CD4-positive, alpha-beta T cell treated with Interleukin-12 subunit alpha and Interleukin-12 subunit beta, for 1 hour (primary cell): ENCODE data around the gene MEAF6.
"Not testable (repeated sequence)": the region's sequence is repeated elsewhere in the genome, so short reads cannot be mapped to it uniquely, and the experiment has no call there.

ENCODE experiments used
- DNase-seq: peaks from one replicate; pipeline ENCODE4 v3.0.0-alpha.2; 2020

MEAF6 gene

GRCh38 chr1:37529888-37530287 lies 15.3 kb upstream of the MEAF6 start:
- not testable (repeated sequence) for DNase-seq

- peak; percentile 20 for DNase-seq
These were observed 5.0 kb upstream of the MEAF6 start for GRCh38 chr1:37519613-37520012.

GRCh38 chr1:37518929-37519328 lies 4.4 kb upstream of the MEAF6 start:
- peak; percentile 73 for DNase-seq

- not testable (repeated sequence) for DNase-seq
These were observed 3.7 kb upstream of the MEAF6 start for GRCh38 chr1:37518241-37518640.

GRCh38 chr1:37517569-37517968 lies 3.0 kb upstream of the MEAF6 start:
- no peak for DNase-seq

GRCh38 chr1:37515185-37516034 lies 844 bp upstream of the MEAF6 start:
- DNase-seq = no peak

- DNase-seq = peak; percentile 59
These were observed 694 bp downstream of the MEAF6 start for GRCh38 chr1:37513795-37514349.

GRCh38 chr1:37509181-37509580 lies 5.4 kb downstream of the MEAF6 start:
- no peak for DNase-seq

GRCh38 chr1:37506740-37507139 lies 7.8 kb downstream of the MEAF6 start:
- DNase-seq = no peak

- not testable (repeated sequence) for DNase-seq
These were observed 11.8 kb downstream of the MEAF6 start for GRCh38 chr1:37502791-37503190.

- DNase-seq = no peak
These were observed 12.5 kb downstream of the MEAF6 start for GRCh38 chr1:37502104-37502503.

GRCh38 chr1:37501661-37502060 lies 12.9 kb downstream of the MEAF6 start:
- no peak for DNase-seq

- no peak for DNase-seq
These were observed 15.5 kb downstream of the MEAF6 start for GRCh38 chr1:37498872-37499617.

GRCh38 chr1:37497832-37498231 lies 16.7 kb downstream of the MEAF6 start:
- DNase-seq = no peak

- no peak for DNase-seq
These were observed 18.7 kb downstream of the MEAF6 start for GRCh38 chr1:37495875-37496274.

GRCh38 chr1:37493336-37494098 lies 21.0 kb downstream of the MEAF6 start:
- DNase-seq = no peak

GRCh38 chr1:37487619-37487984 lies 27.0 kb downstream of the MEAF6 start:
- no peak for DNase-seq

- peak; percentile 80 for DNase-seq
These were observed 27.6 kb downstream of the MEAF6 start for GRCh38 chr1:37486680-37487618.

GRCh38 chr1:37485902-37486679 lies 28.5 kb downstream of the MEAF6 start:
- DNase-seq = peak; percentile 14

GRCh38 chr1:37484325-37485051 lies 30.1 kb downstream of the MEAF6 start:
- peak; percentile 26 for DNase-seq
